Bronchial epithelial cell (primary cell): ENCODE results near the gene RS1. TPM values are rescaled to one million over a fixed set of nuclear protein-coding genes. Genes with fewer than 3 reads are reported as not detected.

Source experiments
- DNase-seq: peaks from one replicate; pipeline ENCODE4 v3.0.0-alpha.2; 2010; ENCODE audit warnings: low read depth
- FAIRE-seq: peaks from 2 replicates; lab custom pipeline; 2011; peaks lifted over from hg19 to GRCh38; lab: Jason Lieb, UNC
- H3K27me3 ChIP-seq: 2 replicates; pipeline ENCODE4 v1.5.1; 2011; ENCODE audit warnings: low read length; ENCODE audit not compliant: control insufficient read depth, insufficient read depth
- H3K36me3 ChIP-seq: 2 replicates; pipeline ENCODE4 v1.5.1; 2011; ENCODE audit warnings: low read length; ENCODE audit not compliant: control insufficient read depth, insufficient read depth
- H3K4me3 ChIP-seq: 2 replicates; pipeline ENCODE4 v1.5.1; 2011; ENCODE audit warnings: mild to moderate bottlenecking, low read depth, low read length, control low read depth
- CTCF ChIP-seq: IDR thresholded peaks from 2 replicates; pipeline ENCODE4 v1.5.1; 2011; ENCODE audit warnings: mild to moderate bottlenecking, moderate library complexity, low read length, control low read depth, inconsistent platforms; ENCODE audit not compliant: insufficient read depth, severe bottlenecking
- total RNA-seq: library from RNA; depleted of rRNA; stranded (reverse); fragments of >200 nt; gene quantifications from 2 replicates; pipeline ENCODE4 v1.2.1, GENCODE V29; 2014

RS1 gene
- total RNA-seq, 1 donor from 2014 or later = not detected

GRCh38 chrX:18650662-18651061 lies 21.2 kb downstream of the RS1 start:
- DNase-seq (no peak), FAIRE-seq (no peak)
- Histone ChIP-seq H3K27me3 (no peaks in the 10 kb centered on the region), H3K4me3 (no peak overlapping the region), H3K36me3 (no peaks in the 10 kb centered on the region)
- no peak for TF ChIP-seq CTCF

GRCh38 chrX:18649498-18649951 lies 22.4 kb downstream of the RS1 start:
- FAIRE-seq = no peak
- no peaks in the 10 kb centered on the region for H3K27me3 ChIP-seq
- H3K36me3 ChIP-seq = no peaks in the 10 kb centered on the region
- no peak for TF ChIP-seq CTCF
- no peak for DNase-seq
- H3K4me3 ChIP-seq = no peak overlapping the region

- no peaks in the 10 kb centered on the region for H3K27me3 ChIP-seq
- TF ChIP-seq CTCF = no peak
- FAIRE-seq = no peak
- no peak overlapping the region for H3K4me3 ChIP-seq
- DNase-seq = no peak
- no peaks in the 10 kb centered on the region for H3K36me3 ChIP-seq
Measured at GRCh38 chrX:18647621-18648020, 24.3 kb downstream of the RS1 start.

- DNase-seq (no peak), FAIRE-seq (no peak)
- Histone ChIP-seq H3K4me3 (no peak overlapping the region), H3K36me3 (no peaks in the 10 kb centered on the region), H3K27me3 (no peaks in the 10 kb centered on the region)
- no peak for TF ChIP-seq CTCF
Measured at GRCh38 chrX:18643853-18644252, 28.1 kb downstream of the RS1 start.

- DNase-seq = no peak
- TF ChIP-seq CTCF = no peak
- Histone ChIP-seq H3K27me3 (no peaks in the 10 kb centered on the region), H3K36me3 (no peaks in the 10 kb centered on the region), H3K4me3 (no peak overlapping the region)
- FAIRE-seq = no peak
Measured at GRCh38 chrX:18643243-18643642, 28.7 kb downstream of the RS1 start.

GRCh38 chrX:18640686-18641085 lies 31.2 kb downstream of the RS1 start:
- H3K27me3 ChIP-seq = no peaks in the 10 kb centered on the region
- H3K4me3 ChIP-seq = no peak overlapping the region
- H3K36me3 ChIP-seq = no peaks in the 10 kb centered on the region
- no peak for FAIRE-seq
- no peak for TF ChIP-seq CTCF
- no peak for DNase-seq
